Spinal cord (tissue), 10 donors: ENCODE results near the gene PCMTD2. TPM values are rescaled to one million over a fixed set of nuclear protein-coding genes. Genes with fewer than 3 reads are reported as not detected.

ENCODE experiments used
- DNase-seq, 6 donors: peaks; one replicate each; pipeline versions ENCODE4 v3.0.0 to v3.0.0-alpha.2; 2013 to 2015; ENCODE audit warnings: low spot score in 6 of 6, low read depth in 4 of 6
- H3K27ac ChIP-seq: one replicate; pipeline ENCODE4 v1.5.1; 2013; ENCODE audit warnings: low read depth, low read length, control low read depth
- H3K27me3 ChIP-seq: one replicate; pipeline ENCODE4 v1.6.1; 2013; ENCODE audit warnings: low read length; ENCODE audit not compliant: control insufficient read depth, insufficient read depth
- H3K36me3 ChIP-seq: one replicate; pipeline ENCODE4 v1.6.1; 2013; ENCODE audit warnings: low read length; ENCODE audit not compliant: control insufficient read depth, insufficient read depth
- H3K4me1 ChIP-seq: one replicate; pipeline ENCODE4 v1.6.1; 2013; ENCODE audit warnings: low read length; ENCODE audit not compliant: control insufficient read depth, insufficient read depth
- H3K4me3 ChIP-seq: one replicate; pipeline ENCODE4 v1.5.1; 2013; ENCODE audit warnings: low read depth, low read length, control low read depth
- H3K9me3 ChIP-seq: one replicate; pipeline ENCODE4 v1.6.1; 2013; ENCODE audit warnings: low read length; ENCODE audit not compliant: control insufficient read depth, insufficient read depth
- WGBS: methylation state at CpG from one replicate; pipeline ENCODE4 v1.1.5; 2013; ENCODE audit warnings: missing lambda C conversion rate; ENCODE audit not compliant: insufficient coverage; 5-methylcytosine and 5-hydroxymethylcytosine counted together
- polyA plus RNA-seq, 2 donors: library from polyadenylated mRNA; unstranded; fragments of 120-200 nt; gene quantifications; one replicate each; pipeline ENCODE4 v1.2.1, GENCODE V29; 2013; ENCODE audit not compliant: insufficient read length in 2 of 2
- total RNA-seq, 2 donors: library from RNA; depleted of rRNA in 1 of 2; stranded (reverse); fragments of 120-200 nt in 1 of 2; fragments of >200 nt in 1 of 2; gene quantifications; one replicate each; pipeline versions ENCODE4 v1.2.3 to v1.2.4, GENCODE V29; 2013 to 2014
- donor health status: healthy.

Gene PCMTD2
- total and polyA plus RNA-seq, 4 donors = 79.6 to 112 (median 91.5) TPM

DNA sequence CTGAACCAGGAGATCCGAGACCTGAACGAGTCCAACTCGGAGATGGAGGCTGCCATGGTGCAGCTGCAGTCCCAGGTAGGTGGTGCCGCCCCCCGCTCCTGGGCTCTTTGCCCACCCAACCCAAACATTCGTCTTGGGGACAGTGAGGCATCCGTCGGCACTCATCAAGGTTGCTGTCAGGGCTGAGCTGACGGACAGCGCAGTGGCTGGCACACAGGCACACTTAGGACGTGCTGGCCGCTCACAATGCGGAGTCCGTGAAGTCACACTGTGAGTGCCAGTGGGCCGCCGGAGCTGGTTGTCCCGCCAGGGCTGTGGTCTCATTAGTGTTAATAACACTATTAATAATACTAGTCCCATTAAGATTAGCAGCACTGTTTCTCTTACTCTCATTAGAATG lies 18.2 kb upstream of the PCMTD2 start:
- 84% methylated on average over 11 of the region's 17 CpGs for WGBS
- Histone ChIP-seq H3K36me3 (peaks cover 79% of the 10 kb centered on the region), H3K4me3 (no peak overlapping the region), H3K27ac (no peak overlapping the region), H3K4me1 (peaks cover 15% of the 10 kb centered on the region), H3K9me3 (no peaks in the 10 kb centered on the region), H3K27me3 (no peaks in the 10 kb centered on the region)
- DNase-seq = no peak

- 76% methylated on average over 5 of the region's 11 CpGs for WGBS
- Histone ChIP-seq H3K9me3 (no peaks in the 10 kb centered on the region), H3K36me3 (peaks cover 72% of the 10 kb centered on the region), H3K4me1 (peaks cover 9% of the 10 kb centered on the region), H3K27me3 (no peaks in the 10 kb centered on the region), H3K27ac (no peak overlapping the region), H3K4me3 (no peak overlapping the region)
- DNase-seq = no peak
Observed at GRCh38 chr20:64238115-64238825, 17.3 kb upstream of the PCMTD2 start.

GRCh38 chr20:64238851-64239387 lies 16.6 kb upstream of the PCMTD2 start:
- Histone ChIP-seq H3K4me3 (no peak overlapping the region), H3K36me3 (peaks cover 68% of the 10 kb centered on the region), H3K9me3 (no peaks in the 10 kb centered on the region), H3K4me1 (peaks cover 5% of the 10 kb centered on the region), H3K27me3 (no peaks in the 10 kb centered on the region), H3K27ac (no peak overlapping the region)
- no peak for DNase-seq
- 80% methylated on average over 6 of the region's 7 CpGs for WGBS

- WGBS = 90% methylated on average over 16 of the region's 19 CpGs
- H3K36me3 ChIP-seq = peaks cover 65% of the 10 kb centered on the region
- DNase-seq = no peak
Observed at GRCh38 chr20:64239449-64240242, 15.9 kb upstream of the PCMTD2 start.

DNA sequence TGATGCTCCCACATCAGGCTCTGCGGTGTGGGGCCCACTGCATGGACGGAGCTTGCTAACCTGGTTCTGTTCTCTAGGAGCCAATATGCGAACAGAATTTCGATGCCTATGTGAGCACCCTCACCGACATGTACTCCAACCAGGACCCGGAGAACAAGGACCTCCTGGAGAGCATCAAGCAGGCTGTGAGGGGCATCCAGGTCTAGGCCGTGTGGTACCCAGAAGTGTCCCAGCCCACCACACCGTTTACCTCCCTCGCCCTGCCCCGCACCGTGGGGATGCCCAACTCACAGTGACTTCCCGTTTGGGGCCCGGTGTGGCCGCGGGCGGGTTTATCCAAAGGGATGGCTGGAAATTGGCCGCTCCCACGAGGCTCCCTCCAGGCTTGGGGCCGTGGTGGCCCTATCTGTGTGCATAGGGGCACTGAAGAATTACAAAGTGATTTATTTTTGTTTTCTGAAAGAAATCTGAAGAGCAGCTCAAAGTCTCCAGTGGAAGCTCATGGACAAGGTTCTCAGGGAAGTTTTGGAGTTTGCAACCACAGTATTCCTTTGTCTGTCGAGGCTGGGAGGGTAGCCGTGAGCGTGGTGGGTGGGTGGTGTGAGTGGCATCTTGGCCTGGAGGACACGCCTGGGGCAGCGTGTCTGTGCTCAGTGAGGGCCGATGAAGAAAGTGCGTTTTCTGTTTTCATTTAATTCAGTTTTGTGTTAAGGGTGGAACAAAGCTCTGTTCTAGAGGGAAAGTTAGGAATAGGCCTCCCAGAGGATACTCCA lies 15.1 kb upstream of the PCMTD2 start:
- Histone ChIP-seq H3K9me3 (no peaks in the 10 kb centered on the region), H3K36me3 (peaks cover 63% of the 10 kb centered on the region), H3K4me1 (no peaks in the 10 kb centered on the region), H3K4me3 (no peak overlapping the region), H3K27ac (no peak overlapping the region), H3K27me3 (no peaks in the 10 kb centered on the region)
- WGBS = 91% methylated on average over 26 of the region's 26 CpGs
- DNase-seq = no peak

More at GRCh38 chr20:64239449-64240242, 15.9 kb upstream of the PCMTD2 start:
- no peaks in the 10 kb centered on the region for H3K4me1 ChIP-seq
- H3K4me3 ChIP-seq = no peak overlapping the region
- H3K27ac ChIP-seq = no peak overlapping the region
- no peaks in the 10 kb centered on the region for H3K9me3 ChIP-seq
- no peaks in the 10 kb centered on the region for H3K27me3 ChIP-seq

GRCh38 chr20:64241061-64241460 lies 14.5 kb upstream of the PCMTD2 start:
- 52% methylated on average over 2 of the region's 8 CpGs for WGBS
- Histone ChIP-seq H3K9me3 (no peaks in the 10 kb centered on the region), H3K4me3 (no peak overlapping the region), H3K27ac (no peak overlapping the region), H3K4me1 (no peaks in the 10 kb centered on the region), H3K36me3 (peaks cover 58% of the 10 kb centered on the region), H3K27me3 (no peaks in the 10 kb centered on the region)
- no peak for DNase-seq

- Histone ChIP-seq H3K27ac (no peak overlapping the region), H3K27me3 (no peaks in the 10 kb centered on the region), H3K36me3 (peaks cover 46% of the 10 kb centered on the region), H3K9me3 (no peaks in the 10 kb centered on the region), H3K4me3 (no peak overlapping the region), H3K4me1 (no peaks in the 10 kb centered on the region)
- 90% methylated on average over 14 of the region's 19 CpGs for whole genome bisulfite sequencing
- no peak for DNase-seq
Observed at GRCh38 chr20:64242003-64242796, 13.3 kb upstream of the PCMTD2 start.

- Histone ChIP-seq H3K27me3 (no peaks in the 10 kb centered on the region), H3K36me3 (peaks cover 41% of the 10 kb centered on the region), H3K27ac (no peak overlapping the region), H3K9me3 (no peaks in the 10 kb centered on the region), H3K4me1 (no peaks in the 10 kb centered on the region), H3K4me3 (no peak overlapping the region)
- no peak for DNase-seq
- WGBS = 92% methylated on average over 3 of the region's 4 CpGs
Observed at GRCh38 chr20:64242797-64243475, 12.6 kb upstream of the PCMTD2 start.
